GM12878 (cell line): ENCODE measurements around the gene LHX2. TPM values are rescaled to one million over a fixed set of nuclear protein-coding genes. Genes with fewer than 3 reads are reported as not detected.

ENCODE experiments used
- ATAC-seq: fragments of 200-7000 bp; cut with Tn5 transposase; 3 replicates; pipeline ENCODE4 v1.9.1; 2020; ENCODE audit warnings: mild to moderate bottlenecking, moderate library complexity
- BruUV-seq: library from RNA; stranded (reverse); fragments of 400-500 nt; replicated peaks from 2 replicates; lab custom pipeline; 2021; lab: Mats Ljungman, UMichigan
- CTCF ChIA-PET: fragments of 300-600 bp; sonication (Branson Sonifier 250); formaldehyde crosslinking; extraction: SDS; loops from one replicate; lab custom pipeline; 2021; ENCODE audit warnings: inconsistent platforms; lab: Yijun Ruan, JAX
- POLR2A ChIA-PET: fragments of 350-600 bp; formaldehyde crosslinking; extraction: SDS; loops from one replicate; lab custom pipeline; 2021; ENCODE audit warnings: inconsistent platforms; lab: Charles Lee
- RAD21 ChIA-PET: fragments of 300-600 bp; sonication (Branson Sonifier 250); formaldehyde crosslinking; loops from one replicate; lab custom pipeline; 2023; ENCODE audit warnings: antibody characterized with exemption; ENCODE audit not compliant: unreplicated experiment; lab: Charles Lee
- SMC1A ChIA-PET: fragments of 300-600 bp; sonication (Branson Sonifier 250); formaldehyde crosslinking; loops from one replicate; lab custom pipeline; 2023; ENCODE audit not compliant: unreplicated experiment, uncharacterized antibody; lab: Charles Lee
- DNase-seq: peaks from one replicate; pipeline ENCODE4 v3.0.0-alpha.2; 2011; ENCODE audit warnings: low read depth, low spot score
- FAIRE-seq: peaks from 3 replicates; lab custom pipeline; 2011; peaks lifted over from hg19 to GRCh38; lab: Jason Lieb, UNC
- H2AFZ ChIP-seq: 2 replicates; pipeline ENCODE4 v1.6.0; 2011; ENCODE audit warnings: low read depth, low read length, control low read depth; ENCODE audit not compliant: control insufficient read depth
- H3K27ac ChIP-seq: 2 replicates; pipeline ENCODE4 v1.5.1; 2011; ENCODE audit warnings: control low read depth; ENCODE audit not compliant: control insufficient read depth, insufficient read depth
- H3K27me3 ChIP-seq, 2 experiments: replicated peaks in 1 of 2; 2 replicates each; pipeline versions ENCODE4 v1.6.0 to v1.6.1; 2011; ENCODE audit warnings: low read length in 1 of 2; ENCODE audit not compliant: control insufficient read depth in 2 of 2, insufficient read depth in 2 of 2
- H3K36me3 ChIP-seq, 2 experiments: 2 replicates each; pipeline ENCODE4 v1.5.1; 2011; ENCODE audit warnings: low read length in 1 of 2; ENCODE audit not compliant: control insufficient read depth in 2 of 2, insufficient read depth in 2 of 2
- H3K4me1 ChIP-seq: 2 replicates; pipeline ENCODE4 v1.6.1; 2011; ENCODE audit warnings: mild to moderate bottlenecking, low read length, moderate library complexity, mixed read lengths; ENCODE audit not compliant: control insufficient read depth, insufficient read depth
- H3K4me2 ChIP-seq: 2 replicates; pipeline ENCODE4 v1.6.0; 2011; ENCODE audit warnings: control low read depth; ENCODE audit not compliant: control insufficient read depth, insufficient read depth
- H3K4me3 ChIP-seq: fragments of 200-600 bp; sonication (generic); 2 replicates; pipeline ENCODE4 v1.5.1; 2016
- H3K79me2 ChIP-seq: 2 replicates; pipeline ENCODE4 v1.6.0; 2011; ENCODE audit warnings: low read length; ENCODE audit not compliant: control insufficient read depth, insufficient read depth
- H3K9ac ChIP-seq: 2 replicates; pipeline ENCODE4 v1.8.0; 2011; ENCODE audit warnings: low read length, control low read depth, mixed read lengths; ENCODE audit not compliant: control insufficient read depth, insufficient read depth
- H3K9me3 ChIP-seq: replicated peaks from 3 replicates; pipeline ENCODE4 v1.5.1; 2011; ENCODE audit warnings: mild to moderate bottlenecking, low read length; ENCODE audit not compliant: control insufficient read depth, insufficient read depth
- H4K20me1 ChIP-seq: 2 replicates; pipeline ENCODE4 v1.6.0; 2011; ENCODE audit not compliant: control insufficient read depth, insufficient read depth
- BHLHE40 ChIP-seq, 2 experiments: fragments of 450-650 bp in 1 of 2; IDR thresholded peaks; 2 replicates each; pipeline ENCODE4 v1.6.1; 2011 to 2017; ENCODE audit warnings: low read depth in 2 of 2, borderline replicate concordance in 1 of 2, improper control_type of control experiment in 1 of 2, low read length in 1 of 2, mild to moderate bottlenecking in 1 of 2
- DPF2 ChIP-seq: fragments of 450-650 bp; IDR thresholded peaks from 2 replicates; pipeline ENCODE4 v1.6.1; 2017; ENCODE audit warnings: mild to moderate bottlenecking
- GABPA ChIP-seq: IDR thresholded peaks from 2 replicates; pipeline ENCODE4 v1.6.1; 2014; ENCODE audit warnings: antibody characterized with exemption, low read depth, mild to moderate bottlenecking, inconsistent platforms
- GATAD2B ChIP-seq: fragments of 450-650 bp; conservative IDR thresholded peaks from 2 replicates; pipeline ENCODE4 v1.6.1; 2017; ENCODE audit warnings: low read depth, mild to moderate bottlenecking, moderate library complexity
- IKZF1 ChIP-seq: fragments of 450-650 bp; conservative IDR thresholded peaks from 2 replicates; pipeline ENCODE4 v1.6.1; 2017; ENCODE audit warnings: antibody characterized with exemption, mild to moderate bottlenecking
- SUZ12 ChIP-seq: fragments of 200-600 bp; sonication (generic); IDR thresholded peaks from one replicate; pipeline ENCODE4 v1.6.1; 2018; ENCODE audit warnings: antibody characterized with exemption, mild to moderate bottlenecking; ENCODE audit not compliant: unreplicated experiment
- YBX1 ChIP-seq: fragments of 450-650 bp; IDR thresholded peaks from 2 replicates; pipeline ENCODE4 v1.6.1; 2016; ENCODE audit warnings: antibody characterized with exemption
- WGBS: methylation state at CpG from one replicate; pipeline ENCODE4 v1.1.6; 2016; ENCODE audit warnings: low lambda C conversion rate; ENCODE audit not compliant: insufficient replicate concordance, insufficient coverage; ENCODE audit errors: missing lambda C conversion rate; 5-methylcytosine and 5-hydroxymethylcytosine counted together
- in situ Hi-C: fragments of 300-500 bp; cut with MboI; formaldehyde crosslinking; loops from 9 replicates; pipeline ENCODE4 v1.14.3; 2018; ENCODE audit warnings: mixed read lengths
- intact Hi-C: fragments of 100-400 bp; cut with micrococcal nuclease; formaldehyde crosslinking; loops from one replicate; pipeline ENCODE4 v1.14.2; 2022; ENCODE audit not compliant: unreplicated experiment
- polyA plus RNA-seq, 11 experiments: library from polyadenylated mRNA; depleted of rRNA in 4 of 11; unstranded in 6 of 11; stranded (reverse) in 5 of 11; fragments of >200 nt; fragmentation: Nextera tagmentation in 4 of 11; fragmentation: Illumina TruSeq in 1 of 11; extraction: Ambion mirVana in 4 of 11; extraction: Trizol in 1 of 11; gene quantifications; 1 replicate in 1 of 11; 2 replicates in 10 of 11; pipeline versions ENCODE4 v1.2.1 to v1.2.3, GENCODE V29; 2011 to 2016; ENCODE audit warnings: inconsistent platforms in 2 of 11, missing spikeins in 2 of 11, low read depth in 1 of 11
- total RNA-seq, 4 experiments: library from RNA; depleted of rRNA in 3 of 4; stranded (reverse); fragments of >200 nt in 3 of 4; fragmentation: Illumina TruSeq in 1 of 4; extraction: Trizol in 1 of 4; gene quantifications; 2 replicates each; pipeline versions ENCODE4 v1.2.1 to v1.2.3, GENCODE V29; 2013 to 2021

LHX2 gene
- total and polyA plus RNA-seq, 10 of the 15 experiments (the other 5 are each of a cell fraction or from before 2014, with no cell fraction given): 0.82 to 69.8 (median 5.3) TPM

- TF ChIP-seq IKZF1: peak; percentile 30; the same call in 1 of the 2 replicates
- 0 out of 2 replicates have a peak, but pooled peaks have one; percentile 52 for TF ChIP-seq GATAD2B
- peak; percentile 76 for TF ChIP-seq SUZ12
- 0 out of 2 replicates have a peak, but pooled peaks have one; percentile 18 for TF ChIP-seq DPF2
- no peak for TF ChIP-seq YBX1
- peak in 1 of 2 experiments; percentile 50; a peak in 1 of 4 replicates for TF ChIP-seq BHLHE40 (IDR thresholded peaks at IDR 0.05; ENCODE audit: borderline replicate concordance in 1 of 2, low read depth in 2 of 2, low read length in 1 of 2)
- TF ChIP-seq GABPA: no peak
- no TSS peak for BruUV-seq
- DNase-seq (no peak), FAIRE-seq (no peak), ATAC-seq (no peak; the same call in 2 of the 3 replicates)
- ChIA-PET POLR2A (interaction anchor here (0.7 to 1.0 kb wide), 2 partner anchors 11 to 19 kb away, joined by 3 read pairs; no protein-coding TSS in a partner anchor), SMC1A (interaction anchor here (1.2 to 2.9 kb wide), 3 partner anchors 14 to 22 kb away, joined by 3 to 15 read pairs (median 6); no protein-coding TSS in a partner anchor), RAD21 (interaction anchor here (1.1 to 1.7 kb wide), 2 partner anchors 13 to 21 kb away, joined by 3 to 7 read pairs; no protein-coding TSS in a partner anchor), CTCF (interaction anchor here (0.6 to 1.5 kb wide), 2 partner anchors 20 to 58 kb away, joined by 3 to 5 read pairs; no protein-coding TSS in a partner anchor)
- in situ Hi-C loops (no loop called here), intact Hi-C loops (no loop called here)
- no peaks in the 10 kb centered on the region; the same call in 1 of the 2 replicates for H3K79me2 ChIP-seq
- H3K4me2 ChIP-seq: peak overlapping the region; percentile 25; the same call in 1 of the 2 replicates
- peaks cover 0 to 1% of the 10 kb centered on the region in 2 experiments; a peak in 2 of 4 replicates for H3K36me3 ChIP-seq
- peaks cover 4% of the 10 kb centered on the region; the same call in 1 of the 2 replicates for H4K20me1 ChIP-seq
- H3K9me3 ChIP-seq: no peaks in the 10 kb centered on the region; the same call in 2 of the 3 replicates
- no peak overlapping the region for H3K4me3 ChIP-seq
- 46% methylated on average over 45 of the region's 73 CpGs for WGBS
- no peak overlapping the region for H2AFZ ChIP-seq
- peaks cover 0 to 58% of the 10 kb centered on the region in 2 experiments; a peak in 2 of 4 replicates for H3K27me3 ChIP-seq
- H3K9ac ChIP-seq: no peak overlapping the region
- no peak overlapping the region for H3K27ac ChIP-seq
- H3K4me1 ChIP-seq: peaks cover 7% of the 10 kb centered on the region
Measured at GRCh38 chr9:124017051-124017928, 5.7 kb downstream of the LHX2 start.
